Effector memory CD4-positive, alpha-beta T cell (primary cell): ENCODE data around the gene TM9SF1.

Source experiments
- DNase-seq, 3 donors: peaks; one replicate each; pipeline ENCODE4 v3.0.0-alpha.2; 2020
- H3K27ac ChIP-seq: 2 replicates; pipeline ENCODE4 v1.7.0; 2013; ENCODE audit warnings: mild to moderate bottlenecking, low read length, moderate library complexity; ENCODE audit not compliant: insufficient read depth, poor library complexity, severe bottlenecking
- H3K27me3 ChIP-seq: replicated peaks from 2 replicates; pipeline ENCODE4 v1.7.0; 2013; ENCODE audit warnings: mild to moderate bottlenecking, low read length; ENCODE audit not compliant: insufficient read depth, control insufficient read depth, poor library complexity, severe bottlenecking
- H3K36me3 ChIP-seq: 2 replicates; pipeline ENCODE4 v1.7.0; 2013; ENCODE audit warnings: mild to moderate bottlenecking, low read length, moderate library complexity; ENCODE audit not compliant: control insufficient read depth, insufficient read depth
- H3K4me1 ChIP-seq: 2 replicates; pipeline ENCODE4 v1.7.0; 2013; ENCODE audit warnings: low read length, mild to moderate bottlenecking; ENCODE audit not compliant: control insufficient read depth, insufficient read depth, poor library complexity, severe bottlenecking
- H3K4me3 ChIP-seq: 2 replicates; pipeline ENCODE4 v1.7.0; 2013; ENCODE audit warnings: low read length, low read depth, mild to moderate bottlenecking; ENCODE audit not compliant: insufficient read depth, poor library complexity, severe bottlenecking
- H3K9me3 ChIP-seq: 2 replicates; pipeline ENCODE4 v1.7.0; 2013; ENCODE audit warnings: mild to moderate bottlenecking, low read length, moderate library complexity; ENCODE audit not compliant: control insufficient read depth

Gene TM9SF1

DNA sequence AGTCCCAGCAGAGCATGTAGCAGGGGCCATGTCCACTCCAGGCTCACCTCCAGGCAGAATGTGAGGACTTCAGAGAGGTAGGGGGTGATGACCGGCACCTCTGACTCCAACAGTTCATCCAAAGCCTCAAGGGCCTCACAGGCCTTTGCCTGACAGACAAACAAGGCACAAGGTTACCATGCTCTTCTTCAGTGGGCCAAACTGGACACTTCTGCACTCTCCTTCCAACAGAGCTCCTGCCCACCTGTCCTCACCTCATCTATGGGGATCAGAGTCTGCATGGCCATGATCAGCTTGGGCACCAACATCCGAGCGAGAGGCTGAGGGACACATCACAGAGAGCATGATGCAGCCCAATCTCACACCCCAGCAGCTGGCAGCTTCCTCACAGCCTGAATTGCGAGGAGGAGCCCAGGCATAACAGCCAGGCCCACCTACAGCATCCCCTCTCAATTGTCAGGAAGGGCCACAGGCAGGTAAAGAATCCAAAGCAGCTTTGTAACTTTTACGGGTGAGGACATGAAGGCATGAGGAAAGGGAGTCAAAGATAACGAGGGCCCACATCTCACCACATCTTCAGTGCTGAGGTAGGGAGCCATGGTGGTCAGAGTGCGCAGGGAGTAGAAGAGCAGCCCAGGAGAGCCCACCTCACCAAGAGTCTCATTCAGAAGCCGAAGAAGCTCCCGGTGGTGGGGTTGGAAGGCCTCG lies 8.3 kb downstream of the TM9SF1 start:
- DNase-seq: no peak

DNA sequence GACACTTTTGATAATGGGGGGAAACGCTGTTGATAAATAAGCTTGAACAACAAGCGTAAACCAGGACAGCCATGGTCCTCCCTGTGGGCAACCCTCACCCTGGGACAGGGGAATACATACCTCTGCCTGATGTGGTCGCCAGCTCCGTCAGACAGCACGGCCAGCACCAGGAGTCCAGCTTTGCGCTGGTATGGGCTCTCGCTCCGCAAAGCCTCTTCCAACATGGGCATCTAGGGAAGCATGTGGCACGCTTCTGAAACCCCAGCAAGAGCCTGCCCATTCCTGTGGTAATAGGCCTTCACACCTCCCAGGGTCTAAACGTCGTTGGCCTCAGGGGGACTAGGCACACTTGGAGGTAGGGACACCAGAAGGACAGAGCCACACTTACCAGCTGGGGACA lies 9.5 kb downstream of the TM9SF1 start:
- no peak for DNase-seq
- Histone ChIP-seq H3K36me3 (peaks cover 68% of the 10 kb centered on the region), H3K9me3 (no peaks in the 10 kb centered on the region), H3K4me1 (peaks cover 19% of the 10 kb centered on the region), H3K4me3 (no peak overlapping the region), H3K27me3 (no peaks in the 10 kb centered on the region), H3K27ac (no peak overlapping the region)

More for the DNA sequence above, 8.3 kb downstream of the TM9SF1 start:
- peaks cover 55% of the 10 kb centered on the region for H3K36me3 ChIP-seq
- H3K4me3 ChIP-seq: no peak overlapping the region
- peak overlapping the region; percentile 81 for H3K27ac ChIP-seq
- no peaks in the 10 kb centered on the region for H3K27me3 ChIP-seq
- H3K4me1 ChIP-seq: peaks cover 19% of the 10 kb centered on the region
- no peaks in the 10 kb centered on the region for H3K9me3 ChIP-seq

DNA sequence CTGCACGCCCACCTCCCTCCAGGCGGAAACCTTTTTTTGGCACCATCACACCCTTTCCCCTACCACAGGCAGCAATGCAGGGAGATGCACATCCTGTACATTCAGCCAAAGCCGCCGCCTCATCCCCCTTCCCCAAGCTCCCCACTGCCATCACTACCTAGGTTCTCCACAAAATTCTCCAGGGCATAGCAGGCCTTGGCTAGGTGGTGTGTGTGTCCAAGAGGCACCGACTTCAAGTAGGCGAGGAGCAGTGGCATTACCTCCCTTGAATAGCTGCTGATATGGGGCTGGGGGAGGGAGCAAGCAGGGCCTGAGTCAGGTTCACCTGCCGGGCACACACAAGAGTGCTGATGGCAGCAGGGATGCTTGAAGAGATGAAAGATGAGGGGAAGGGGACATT lies 10.2 kb downstream of the TM9SF1 start:
- DNase-seq: no peak
- no peaks in the 10 kb centered on the region for H3K27me3 ChIP-seq
- no peak overlapping the region for H3K27ac ChIP-seq
- peaks cover 71% of the 10 kb centered on the region for H3K36me3 ChIP-seq
- H3K4me1 ChIP-seq: peaks cover 19% of the 10 kb centered on the region
- H3K9me3 ChIP-seq: no peaks in the 10 kb centered on the region
- H3K4me3 ChIP-seq: no peak overlapping the region

DNA sequence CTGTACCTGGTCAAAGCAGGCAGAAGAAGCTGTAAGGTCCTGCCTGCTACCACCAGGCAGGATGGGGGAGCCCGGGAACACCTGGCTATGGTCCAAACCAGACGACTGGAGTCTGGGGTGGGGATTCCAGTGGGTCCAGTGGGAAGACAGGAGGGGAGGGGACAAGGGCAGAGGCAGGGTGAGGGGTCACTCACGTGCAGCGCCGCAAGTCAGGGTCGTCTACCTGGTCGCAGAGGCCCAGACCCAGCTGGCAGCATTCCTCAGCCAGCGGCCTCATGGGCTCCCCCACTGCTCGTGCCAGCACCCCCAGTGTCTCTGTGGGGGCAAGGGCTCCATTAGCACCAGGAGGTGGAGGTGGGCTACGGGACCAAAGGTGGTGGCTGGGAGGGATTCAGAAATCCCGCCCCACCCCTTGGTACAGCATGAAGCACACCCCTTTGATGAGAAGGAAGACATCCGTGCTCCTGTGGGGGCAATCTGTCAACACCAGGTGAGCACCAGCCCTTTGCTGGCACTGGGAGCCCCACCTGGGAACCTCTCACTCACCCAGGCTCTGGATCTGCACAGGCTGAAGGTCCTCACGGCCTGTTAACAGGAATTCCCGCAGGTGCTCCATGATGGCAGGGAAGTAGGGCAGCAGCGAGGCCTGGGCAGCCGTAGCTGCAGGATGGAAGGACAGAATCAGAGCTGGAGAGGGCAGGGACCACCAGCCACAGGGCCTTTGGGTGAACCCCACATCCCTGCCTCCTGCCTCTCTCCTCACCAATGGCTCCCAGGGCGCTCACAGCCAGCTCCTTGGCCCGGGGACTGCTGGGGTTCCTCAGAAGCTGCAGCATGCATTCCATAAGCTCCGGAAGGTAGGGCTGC lies 10.9 kb downstream of the TM9SF1 start:
- no peak overlapping the region for H3K27ac ChIP-seq
- H3K4me1 ChIP-seq: peaks cover 19% of the 10 kb centered on the region
- H3K4me3 ChIP-seq: no peak overlapping the region
- DNase-seq: no peak
- no peaks in the 10 kb centered on the region for H3K27me3 ChIP-seq
- H3K36me3 ChIP-seq: peaks cover 75% of the 10 kb centered on the region
- H3K9me3 ChIP-seq: no peaks in the 10 kb centered on the region

DNA sequence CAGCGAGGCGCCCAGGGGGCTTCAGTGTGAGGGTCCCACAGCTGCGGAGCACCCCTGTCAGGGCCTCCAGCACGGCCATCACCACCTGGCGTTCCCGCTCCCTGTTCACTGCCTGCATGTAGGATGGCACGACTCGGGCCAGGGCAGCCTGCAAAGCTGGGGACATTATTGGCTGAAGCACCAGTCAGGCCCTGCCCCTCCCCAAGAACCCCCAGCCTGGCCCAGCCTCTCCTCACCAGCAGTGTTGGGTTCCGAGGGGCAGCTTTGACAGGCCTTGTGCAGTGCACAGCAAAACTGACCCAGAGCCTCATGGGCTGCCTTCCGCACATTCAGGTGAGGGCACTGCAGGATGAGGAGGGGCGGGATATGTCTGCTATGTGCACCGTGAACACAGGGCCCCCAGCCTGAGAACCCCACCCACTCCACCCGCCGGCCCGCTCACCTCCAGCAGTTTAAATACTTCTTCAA lies 12.2 kb downstream of the TM9SF1 start:
- Histone ChIP-seq H3K4me3 (no peak overlapping the region), H3K9me3 (no peaks in the 10 kb centered on the region), H3K4me1 (peaks cover 8% of the 10 kb centered on the region), H3K27me3 (no peaks in the 10 kb centered on the region), H3K36me3 (peaks cover 87% of the 10 kb centered on the region), H3K27ac (no peak overlapping the region)
- DNase-seq: no peak

DNA sequence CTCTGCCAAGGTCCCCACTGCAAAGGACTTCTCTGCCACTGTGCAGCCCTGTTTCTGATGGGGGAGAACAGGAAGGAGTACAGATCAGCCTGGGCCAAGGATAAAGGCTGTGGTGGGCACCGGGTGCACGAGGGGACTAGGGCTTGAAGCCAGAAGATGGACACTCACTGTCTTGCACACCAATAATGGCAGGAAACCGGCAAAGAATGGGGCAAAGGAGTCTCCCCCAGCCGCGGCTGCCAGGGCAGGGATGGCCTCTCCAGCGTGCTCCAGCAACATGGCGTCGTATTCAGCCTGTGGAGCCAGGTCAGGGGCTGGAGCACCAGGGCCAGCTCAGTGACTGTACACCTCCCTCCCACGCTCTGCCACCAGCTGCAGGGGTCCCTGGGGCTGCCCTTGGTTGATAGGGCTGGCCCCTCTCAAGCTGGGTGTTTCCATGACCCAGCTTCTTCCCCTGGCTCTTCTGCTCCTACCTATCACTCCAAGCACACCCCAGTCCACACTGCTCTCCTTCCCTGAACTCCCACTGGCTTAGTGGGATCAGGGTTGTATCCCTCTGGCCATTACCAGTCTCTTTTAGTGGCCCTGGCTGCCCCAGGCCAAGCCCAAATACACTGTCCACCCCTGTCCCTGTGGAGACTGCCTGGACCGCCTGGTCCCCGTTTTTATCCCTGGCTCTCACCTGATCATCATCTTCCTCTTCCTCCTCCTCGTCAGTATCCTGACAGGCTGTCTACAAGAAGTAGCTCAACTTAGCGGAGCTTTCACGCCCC lies 12.9 kb downstream of the TM9SF1 start:
- no peaks in the 10 kb centered on the region for H3K27me3 ChIP-seq
- DNase-seq: no peak
- H3K9me3 ChIP-seq: no peaks in the 10 kb centered on the region
- no peak overlapping the region for H3K27ac ChIP-seq
- H3K36me3 ChIP-seq: peaks cover 93% of the 10 kb centered on the region
- peaks cover under 1% of the 10 kb centered on the region for H3K4me1 ChIP-seq
- H3K4me3 ChIP-seq: no peak overlapping the region

DNA sequence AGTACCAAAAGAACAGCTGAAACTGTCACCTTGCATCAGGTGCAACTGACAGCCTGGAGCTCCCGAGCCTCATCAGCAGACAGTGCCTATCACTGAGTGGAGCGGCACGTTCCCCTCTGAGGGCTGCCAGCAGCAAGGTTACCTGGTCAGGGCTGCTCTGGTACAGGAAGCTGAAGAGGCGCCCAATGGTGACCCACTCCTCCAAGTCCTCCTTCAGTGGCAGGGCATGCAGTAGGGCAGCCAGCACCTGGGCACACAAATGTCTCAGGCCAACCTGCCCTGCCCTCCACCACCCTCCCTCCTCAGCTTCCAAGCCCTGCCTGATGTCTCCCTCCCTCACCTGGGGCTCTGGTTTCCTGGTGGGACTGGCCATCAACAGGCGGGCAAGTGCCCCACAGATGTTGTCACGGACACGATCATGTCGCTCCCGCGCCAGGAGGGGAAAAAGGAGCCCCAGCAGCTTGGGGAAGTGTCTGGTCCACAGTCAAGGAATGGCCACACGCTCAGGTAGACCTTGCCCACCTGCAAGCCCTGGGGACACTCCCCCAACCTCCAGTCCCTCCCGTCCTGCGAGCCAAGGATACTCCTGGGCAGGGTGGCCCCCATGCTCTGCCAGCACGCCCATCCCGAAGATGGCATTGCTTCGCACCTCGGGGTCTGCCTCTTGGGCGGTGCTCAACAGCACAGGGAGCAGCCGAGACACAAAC lies 13.7 kb downstream of the TM9SF1 start:
- H3K4me3 ChIP-seq: no peak overlapping the region
- no peaks in the 10 kb centered on the region for H3K27me3 ChIP-seq
- H3K27ac ChIP-seq: no peak overlapping the region
- H3K4me1 ChIP-seq: no peaks in the 10 kb centered on the region
- DNase-seq: no peak
- H3K36me3 ChIP-seq: peaks cover 95% of the 10 kb centered on the region
- H3K9me3 ChIP-seq: no peaks in the 10 kb centered on the region

DNA sequence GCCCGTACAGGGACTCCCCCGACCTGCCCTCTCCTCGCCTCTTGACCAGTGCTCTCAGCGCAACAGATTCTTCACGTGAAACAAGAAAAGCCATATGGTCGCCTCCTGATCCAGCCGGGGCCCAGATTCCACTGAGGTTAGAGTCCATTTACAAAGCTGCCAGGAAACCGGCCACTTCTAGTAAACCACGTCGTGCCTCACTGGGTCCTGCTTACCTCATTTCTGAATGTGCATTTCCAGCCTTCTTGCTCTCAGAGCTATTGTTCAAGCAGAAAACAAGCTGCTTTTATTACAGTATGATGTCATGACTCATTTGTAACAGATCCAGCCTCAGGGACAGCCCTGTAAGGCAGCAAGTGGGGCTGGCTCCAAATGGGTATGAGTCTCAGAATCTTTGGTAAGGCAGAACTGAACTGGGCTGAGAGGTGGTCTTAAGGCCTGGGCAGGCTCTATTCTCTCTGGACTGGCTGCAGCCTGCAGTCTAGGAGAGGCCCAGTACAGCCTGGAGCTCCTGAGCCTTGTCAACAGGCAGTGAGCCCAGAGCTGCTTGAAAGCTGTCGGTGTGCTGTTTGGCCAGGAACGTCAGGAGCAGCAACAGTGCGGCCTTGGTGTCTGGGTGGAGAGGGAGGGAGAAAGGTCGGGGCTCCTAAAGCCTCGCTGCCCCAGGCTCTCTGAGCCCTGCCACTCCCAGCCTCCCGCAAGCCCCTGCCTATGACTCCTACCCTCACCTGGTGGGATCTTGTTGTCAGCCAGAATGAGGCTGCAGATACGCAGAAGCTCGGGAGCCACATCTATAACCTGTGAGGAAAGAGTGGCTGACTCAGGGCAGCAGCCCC lies 15.1 kb downstream of the TM9SF1 start:
- no peak overlapping the region for H3K4me3 ChIP-seq
- H3K9me3 ChIP-seq: no peaks in the 10 kb centered on the region
- peaks cover 87% of the 10 kb centered on the region for H3K36me3 ChIP-seq
- H3K27ac ChIP-seq: no peak overlapping the region
- DNase-seq: no peak
- no peaks in the 10 kb centered on the region for H3K4me1 ChIP-seq
- H3K27me3 ChIP-seq: no peaks in the 10 kb centered on the region
